B cell (primary cell): Measurements from ENCODE around the gene CFAP221. TPM values are rescaled to one million over a fixed set of nuclear protein-coding genes. Genes with fewer than 3 reads are reported as not detected.

Experiments used
- ATAC-seq: fragments of 200-7000 bp; cut with Tn5 transposase; one replicate; pipeline ENCODE4 v1.10.0; 2021; ENCODE audit warnings: low read depth, mild to moderate bottlenecking, moderate number of reproducible peaks, moderate library complexity
- CTCF ChIA-PET: fragments of 350-600 bp; sonication (Branson Sonifier 250); formaldehyde crosslinking; loops from one replicate; lab custom pipeline; 2021; ENCODE audit warnings: antibody characterized with exemption, inconsistent platforms; lab: Charles Lee
- POLR2A ChIA-PET: fragments of 350-600 bp; sonication (Branson Sonifier 250); formaldehyde crosslinking; loops from one replicate; lab custom pipeline; 2021; ENCODE audit warnings: antibody characterized with exemption; lab: Charles Lee
- DNase-seq: peaks from one replicate; pipeline ENCODE4 v3.0.0; 2013
- H2AFZ ChIP-seq: 2 replicates; pipeline ENCODE4 v1.6.1; 2012; ENCODE audit warnings: mild to moderate bottlenecking, low read depth, low read length; ENCODE audit not compliant: insufficient read depth, poor library complexity, severe bottlenecking
- H3K27ac ChIP-seq, 2 donors: 1 replicate in 1 of 2; 2 replicates in 1 of 2; pipeline ENCODE4 v1.5.1; 2012 to 2013; ENCODE audit warnings: low read length in 2 of 2, mild to moderate bottlenecking in 2 of 2, moderate library complexity in 1 of 2
- H3K27me3 ChIP-seq, 4 experiments: fragments of 200-600 bp in 1 of 4; sonication (generic) in 1 of 4; replicated peaks in 1 of 4; 1 replicate in 2 of 4; 2 replicates in 2 of 4; pipeline versions ENCODE4 v1.6.1 to v1.7.0; 2013 to 2016; ENCODE audit warnings: low read length in 3 of 4, mild to moderate bottlenecking in 2 of 4, mixed read lengths in 1 of 4, moderate library complexity in 1 of 4; ENCODE audit not compliant: insufficient read depth in 4 of 4, control insufficient read depth in 3 of 4; ENCODE audit errors: control extremely low read depth in 1 of 4
- H3K36me3 ChIP-seq, 2 experiments: replicated peaks in 1 of 2; 1 replicate in 1 of 2; 2 replicates in 1 of 2; pipeline versions ENCODE4 v1.6.1 to v1.7.1; 2013; ENCODE audit warnings: low read length in 1 of 2; ENCODE audit not compliant: insufficient read depth in 2 of 2, control insufficient read depth in 1 of 2; ENCODE audit errors: control extremely low read depth in 1 of 2, extremely low read depth in 1 of 2
- H3K4me1 ChIP-seq, 2 donors: fragments of 200-600 bp in 1 of 2; sonication (generic) in 1 of 2; 1 replicate in 1 of 2; 2 replicates in 1 of 2; pipeline versions ENCODE4 v1.5.1 to v1.6.1; 2013 to 2017; ENCODE audit warnings: low read length in 2 of 2; ENCODE audit not compliant: control insufficient read depth in 2 of 2, insufficient read depth in 2 of 2
- H3K4me2 ChIP-seq: replicated peaks from 2 replicates; pipeline ENCODE3; 2012; ENCODE audit warnings: mild to moderate bottlenecking, low read depth, low read length; ENCODE audit not compliant: poor library complexity, severe bottlenecking
- H3K4me3 ChIP-seq, 5 experiments: fragments of 200-600 bp in 1 of 5; sonication (generic) in 1 of 5; 1 replicate in 3 of 5; 2 replicates in 2 of 5; pipeline versions ENCODE4 v1.5.1 to v1.7.0; 2011 to 2016; ENCODE audit warnings: low read length in 4 of 5, mild to moderate bottlenecking in 4 of 5, low read depth in 2 of 5, control low read depth in 1 of 5, moderate library complexity in 1 of 5; ENCODE audit not compliant: insufficient read depth in 1 of 5; ENCODE audit errors: control extremely low read depth in 1 of 5, extremely low read depth in 1 of 5
- H3K79me2 ChIP-seq: fragments of 200-600 bp; sonication (generic); one replicate; pipeline ENCODE4 v1.6.0; 2016; ENCODE audit warnings: low read length; ENCODE audit not compliant: control insufficient read depth, insufficient read depth
- H3K9ac ChIP-seq: fragments of 200-600 bp; sonication (generic); 2 replicates; pipeline ENCODE4 v1.6.1; 2017; ENCODE audit warnings: mild to moderate bottlenecking, low read length, moderate library complexity
- H3K9me3 ChIP-seq, 3 donors: one replicate each; pipeline versions ENCODE4 v1.6.1 to v1.7.1; 2013; ENCODE audit warnings: low read length in 2 of 3; ENCODE audit not compliant: control insufficient read depth in 2 of 3, insufficient read depth in 1 of 3; ENCODE audit errors: control extremely low read depth in 1 of 3
- H4K20me1 ChIP-seq: 2 replicates; pipeline ENCODE4 v1.6.0; 2012; ENCODE audit warnings: mild to moderate bottlenecking, low read length; ENCODE audit not compliant: insufficient read depth, control insufficient read depth, poor library complexity, severe bottlenecking
- H3K27ac Mint-ChIP-seq: one replicate; pipeline ENCODE4 v1.8.0; 2021; ENCODE audit warnings: mixed read lengths
- H3K27me3 Mint-ChIP-seq: one replicate; pipeline ENCODE4 v1.8.0; 2021; ENCODE audit warnings: mixed read lengths
- H3K4me1 Mint-ChIP-seq: one replicate; pipeline ENCODE4 v1.8.0; 2021; ENCODE audit warnings: mixed read lengths
- H3K4me3 Mint-ChIP-seq: one replicate; pipeline ENCODE4 v1.8.0; 2021; ENCODE audit warnings: mixed read lengths
- H3K9me3 Mint-ChIP-seq: one replicate; pipeline ENCODE4 v1.8.0; 2022; ENCODE audit warnings: mixed read lengths; ENCODE audit not compliant: insufficient read depth
- CTCF ChIP-seq: fragments of 200-600 bp; IDR thresholded peaks from one replicate; pipeline ENCODE4 v1.8.0; 2022; ENCODE audit warnings: antibody characterized with exemption, mild to moderate bottlenecking
- EZH2 ChIP-seq: IDR thresholded peaks from 2 replicates; pipeline ENCODE4 v1.6.1; 2012; ENCODE audit warnings: borderline replicate concordance, low read depth, mild to moderate bottlenecking, moderate library complexity, low read length; ENCODE audit not compliant: insufficient read depth, poor library complexity, severe bottlenecking
- WGBS: methylation state at CpG from one replicate; pipeline ENCODE4 v1.1.5; 2013; ENCODE audit warnings: missing lambda C conversion rate; ENCODE audit not compliant: insufficient coverage; 5-methylcytosine and 5-hydroxymethylcytosine counted together
- intact Hi-C: fragments of 100-400 bp; cut with micrococcal nuclease; formaldehyde crosslinking; loops from one replicate; pipeline ENCODE4 v1.10.0; 2022
- polyA plus RNA-seq: library from polyadenylated mRNA; depleted of rRNA; stranded (reverse); fragments of >200 nt; gene quantifications from 2 replicates; pipeline ENCODE4 v1.2.3, GENCODE V29; 2012
- total RNA-seq, 2 donors: library from RNA; stranded (reverse); fragments of 120-200 nt in 1 of 2; gene quantifications; 1 replicate in 1 of 2; 2 replicates in 1 of 2; pipeline versions ENCODE4 v1.2.3 to v1.2.4, GENCODE V29; 2013 to 2022

Gene CFAP221
- total and polyA plus RNA-seq, 2 donors (not counting 1 experiment from before 2014, with no cell fraction given): not detected

GRCh38 chr2:119649364-119649917, 105.2 kb downstream of the CFAP221 start:
- Mint-ChIP-seq H3K27ac (no peak overlapping the region), H3K4me1 (peaks cover 21% of the 10 kb centered on the region), H3K4me3 (no peak overlapping the region), H3K27me3 (peaks cover 9% of the 10 kb centered on the region), H3K9me3 (peaks cover 2% of the 10 kb centered on the region)
- Histone ChIP-seq H3K27ac (no peak overlapping the region), H3K9me3 (peaks cover 3 to 13% (median 10%) of the 10 kb centered on the region in 3 donors), H3K4me1 (peaks cover 13 to 17% of the 10 kb centered on the region in 2 donors), H2AFZ (no peak overlapping the region), H3K36me3 (no peaks in the 10 kb centered on the region), H3K79me2 (no peaks in the 10 kb centered on the region), H4K20me1 (no peaks in the 10 kb centered on the region), H3K4me3 (no peak overlapping the region), H3K9ac (no peak overlapping the region), H3K27me3 (peaks cover 0 to 4% (median 0%) of the 10 kb centered on the region in 4 experiments), H3K4me2 (no peak overlapping the region)
- TF ChIP-seq EZH2 (no peak), CTCF (no peak)
- ATAC-seq: no peak
- 94% methylated on average over 3 of the region's 5 CpGs for WGBS
- POLR2A ChIA-PET: no interaction called here
- DNase-seq: no peak
- intact Hi-C loops: loop anchor here (10.0 kb wide), 1 partner anchor 525 kb away; no protein-coding TSS in a partner anchor
- CTCF ChIA-PET: interaction anchor here (1.1 to 10.4 kb wide), 3 partner anchors 9 to 11 kb away, joined by 3 to 177 read pairs (median 31); no protein-coding TSS in a partner anchor

GRCh38 chr2:119650206-119650605, 106.0 kb downstream of the CFAP221 start:
- no CpG with 5 or more reads among the region's 3 CpGs for WGBS
- H3K27ac ChIP-seq: no peak overlapping the region
- no peak for TF ChIP-seq EZH2
- no peak for TF ChIP-seq CTCF
- H3K4me2 ChIP-seq: no peak overlapping the region
- no peaks in the 10 kb centered on the region for H3K79me2 ChIP-seq
- intact Hi-C loops: no loop called here
- Mint-ChIP-seq H3K27me3 (peaks cover 14% of the 10 kb centered on the region), H3K4me1 (peaks cover 21% of the 10 kb centered on the region), H3K4me3 (no peak overlapping the region), H3K27ac (no peak overlapping the region), H3K9me3 (peaks cover 2% of the 10 kb centered on the region)
- H4K20me1 ChIP-seq: no peaks in the 10 kb centered on the region
- H3K4me1 ChIP-seq: peaks cover 13 to 17% of the 10 kb centered on the region in 2 donors
- no peak for DNase-seq
- H3K4me3 ChIP-seq: no peak overlapping the region
- no peak for ATAC-seq
- ChIA-PET POLR2A (no interaction called here), CTCF (interaction anchor here (1.1 to 4.3 kb wide), 2 partner anchors 8 to 11 kb away, joined by 3 to 31 read pairs; no protein-coding TSS in a partner anchor)
- H3K36me3 ChIP-seq: no peaks in the 10 kb centered on the region
- H3K27me3 ChIP-seq: peaks cover 0 to 4% (median 0%) of the 10 kb centered on the region in 4 experiments
- H3K9ac ChIP-seq: no peak overlapping the region
- peaks cover 3 to 13% (median 10%) of the 10 kb centered on the region in 3 donors for H3K9me3 ChIP-seq
- no peak overlapping the region for H2AFZ ChIP-seq
